Stimulated activated CD8-positive, alpha-beta memory T cell treated with anti-CD3 and anti-CD28 coated beads, Interleukin-15, amount 100 ng/mL, for 48 hours (primary cell): ENCODE measurements around the gene CD40.
"Not testable (repeated sequence)": the region's sequence is repeated elsewhere in the genome, so short reads cannot be mapped to it uniquely, and the experiment has no call there.

Source experiments
- DNase-seq, 2 donors: peaks; one replicate each; pipeline ENCODE4 v3.0.0-alpha.2; 2020; ENCODE audit warnings: low read depth in 2 of 2

The CD40 gene

GRCh38 chr20:46117704-46118467, at the start of gene CD40:
Gene CD40 (plus strand): TSS chr20:46118314. CDS start chr20:46118344, 30 bp downstream.
- peak; percentile 50 to 51 for DNase-seq

GRCh38 chr20:46070215-46070900, 47.8 kb upstream of the CD40 start:
- no peak for DNase-seq

GRCh38 chr20:46071573-46071972, 46.5 kb upstream of the CD40 start:
- DNase-seq: no peak

- no peak for DNase-seq
Observed at GRCh38 chr20:46073024-46073423, 45.1 kb upstream of the CD40 start.

GRCh38 chr20:46073443-46073842, 44.7 kb upstream of the CD40 start:
- DNase-seq: no peak

GRCh38 chr20:46074006-46074405, 44.1 kb upstream of the CD40 start:
- DNase-seq: no peak

- DNase-seq: no peak
Observed at GRCh38 chr20:46076806-46077205, 41.3 kb upstream of the CD40 start.

GRCh38 chr20:46077642-46078305, 40.3 kb upstream of the CD40 start:
- DNase-seq: no peak

- DNase-seq: no peak
Observed at GRCh38 chr20:46078954-46079353, 39.2 kb upstream of the CD40 start.

- DNase-seq: no peak
Observed at GRCh38 chr20:46081074-46081473, 37.0 kb upstream of the CD40 start.

GRCh38 chr20:46083101-46083500, 35.0 kb upstream of the CD40 start:
- DNase-seq: no peak

- no peak for DNase-seq
Observed at GRCh38 chr20:46083531-46084061, 34.5 kb upstream of the CD40 start.

- no peak for DNase-seq
Observed at GRCh38 chr20:46084805-46085178, 33.3 kb upstream of the CD40 start.

- DNase-seq: no peak
Observed at GRCh38 chr20:46085179-46085851, 32.8 kb upstream of the CD40 start.

- no peak for DNase-seq
Observed at GRCh38 chr20:46087161-46087560, 31.0 kb upstream of the CD40 start.

- DNase-seq: no peak
Observed at GRCh38 chr20:46088409-46089166, 29.5 kb upstream of the CD40 start.

- peak in 1 of 2 donors; percentile 48 for DNase-seq
Observed at GRCh38 chr20:46089167-46089416, 29.0 kb upstream of the CD40 start.

GRCh38 chr20:46089417-46090388, 28.4 kb upstream of the CD40 start, which contains the start of gene NCOA5:
Gene NCOA5 (minus strand): TSS chr20:46089962. CDS start chr20:46079424, 10,538 bp downstream.
- peak; percentile 92 to 93 for DNase-seq

- DNase-seq: not testable (repeated sequence)
Observed at GRCh38 chr20:46091622-46092535, 26.2 kb upstream of the CD40 start.
